Measurements from ENCODE around the gene ERGIC2.
"Not testable (repeated sequence)": the region's sequence is repeated elsewhere in the genome, so short reads cannot be mapped to it uniquely, and the experiment has no call there.

The ERGIC2 gene

GRCh38 chr12:29402437-29402836 lies 21.5 kb upstream of the ERGIC2 start:
- H3K36me3 ChIP-seq (ENCODE audit: control insufficient read depth, insufficient read depth, low read length): no peaks in the 10 kb centered on the region
- H3K9me3 ChIP-seq (ENCODE audit: control insufficient read depth, insufficient read depth, low read length): no peaks in the 10 kb centered on the region
- H3K4me1 ChIP-seq (ENCODE audit: control insufficient read depth, insufficient read depth, low read length): no peaks in the 10 kb centered on the region
- H3K27me3 ChIP-seq (ENCODE audit: control insufficient read depth, insufficient read depth, low read length): no peaks in the 10 kb centered on the region
- no peak overlapping the region for H3K9ac ChIP-seq (ENCODE audit: low read depth, low read length)
- no peak overlapping the region for H3K4me3 ChIP-seq (ENCODE audit: low read depth, low read length)

DNA sequence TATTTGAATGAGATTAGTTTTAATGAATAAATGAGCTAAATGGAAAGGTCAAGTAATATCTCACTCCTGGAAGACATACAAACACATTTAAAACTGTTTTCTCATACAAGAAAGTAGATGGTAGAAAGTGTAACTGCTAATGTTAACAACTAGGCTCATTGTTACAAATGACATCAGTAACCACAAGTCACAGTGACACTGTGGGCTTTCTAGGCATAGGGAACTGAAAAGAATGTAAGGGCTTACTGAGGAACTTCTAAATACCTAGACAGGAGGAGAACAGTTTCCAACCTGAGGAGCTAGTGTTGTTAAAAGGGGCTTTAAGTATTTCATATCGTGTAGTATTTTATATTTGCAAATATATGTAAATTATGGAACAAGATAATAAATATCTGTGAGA lies 17.5 kb upstream of the ERGIC2 start:
- Histone ChIP-seq H3K27me3 (ENCODE audit: control insufficient read depth, insufficient read depth, low read length) (no peaks in the 10 kb centered on the region), H3K4me1 (ENCODE audit: control insufficient read depth, insufficient read depth, low read length) (no peaks in the 10 kb centered on the region)

DNA sequence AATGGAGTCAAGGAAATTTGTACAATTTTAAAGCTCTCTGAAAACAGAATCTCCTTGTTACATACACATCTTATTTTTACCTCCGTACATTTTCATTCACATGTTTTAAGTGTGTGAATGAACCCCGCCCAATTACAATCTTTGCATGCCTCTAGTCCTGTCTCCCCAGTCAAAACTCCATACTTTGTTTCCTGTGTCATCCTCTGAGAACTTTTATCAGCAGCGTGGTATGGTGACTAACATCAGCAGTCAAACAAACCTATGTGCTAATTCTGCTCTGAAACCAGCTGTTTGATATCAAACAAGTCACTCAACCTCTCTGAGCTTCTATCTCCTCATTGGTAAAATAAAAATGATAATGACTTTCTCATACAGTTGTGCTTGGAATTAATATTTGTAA lies 15.8 kb upstream of the ERGIC2 start:
- H3K9me3 ChIP-seq (ENCODE audit: control insufficient read depth, insufficient read depth, low read length): no peaks in the 10 kb centered on the region
- H3K9ac ChIP-seq (ENCODE audit: low read depth, low read length): no peak overlapping the region
- H3K27me3 ChIP-seq (ENCODE audit: control insufficient read depth, insufficient read depth, low read length): no peaks in the 10 kb centered on the region
- H3K4me1 ChIP-seq (ENCODE audit: control insufficient read depth, insufficient read depth, low read length): no peaks in the 10 kb centered on the region
- no peak overlapping the region for H3K4me3 ChIP-seq (ENCODE audit: low read depth, low read length)
- H3K36me3 ChIP-seq (ENCODE audit: control insufficient read depth, insufficient read depth, low read length): no peaks in the 10 kb centered on the region

More for the DNA sequence above, 17.5 kb upstream of the ERGIC2 start:
- Histone ChIP-seq H3K9me3 (ENCODE audit: control insufficient read depth, insufficient read depth, low read length) (no peaks in the 10 kb centered on the region), H3K36me3 (ENCODE audit: control insufficient read depth, insufficient read depth, low read length) (no peaks in the 10 kb centered on the region), H3K9ac (ENCODE audit: low read depth, low read length) (no peak overlapping the region), H3K4me3 (ENCODE audit: low read depth, low read length) (no peak overlapping the region)

DNA sequence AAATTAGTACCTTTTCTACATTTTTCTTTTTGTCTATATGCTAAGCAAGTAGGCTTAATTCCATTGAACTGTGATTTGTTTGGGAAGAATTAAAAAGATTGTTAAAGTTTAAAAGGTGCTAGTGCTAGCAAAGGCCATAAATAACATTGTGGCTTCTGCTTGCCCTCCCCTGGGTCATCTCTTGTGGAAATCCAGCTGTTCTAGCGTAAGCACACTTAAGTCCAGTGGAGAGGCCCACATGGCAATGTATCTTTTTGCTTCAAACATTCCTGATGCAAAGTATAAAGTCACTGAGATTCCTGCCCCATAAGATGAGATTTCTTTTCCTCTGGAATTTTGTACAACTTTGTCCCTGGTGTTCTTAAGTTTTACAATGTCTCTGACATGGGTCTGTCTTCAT lies 14.4 kb upstream of the ERGIC2 start:
- Histone ChIP-seq H3K4me3 (ENCODE audit: low read depth, low read length) (no peak overlapping the region), H3K9ac (ENCODE audit: low read depth, low read length) (no peak overlapping the region), H3K27me3 (ENCODE audit: control insufficient read depth, insufficient read depth, low read length) (no peaks in the 10 kb centered on the region), H3K4me1 (ENCODE audit: control insufficient read depth, insufficient read depth, low read length) (no peaks in the 10 kb centered on the region), H3K9me3 (ENCODE audit: control insufficient read depth, insufficient read depth, low read length) (no peaks in the 10 kb centered on the region), H3K36me3 (ENCODE audit: control insufficient read depth, insufficient read depth, low read length) (no peaks in the 10 kb centered on the region)

GRCh38 chr12:29390419-29390818 lies 9.4 kb upstream of the ERGIC2 start:
- H3K27me3 ChIP-seq (ENCODE audit: control insufficient read depth, insufficient read depth, low read length); H3K4me3 ChIP-seq (ENCODE audit: low read depth, low read length); H3K9me3 ChIP-seq (ENCODE audit: control insufficient read depth, insufficient read depth, low read length); H3K9ac ChIP-seq (ENCODE audit: low read depth, low read length); H3K4me1 ChIP-seq (ENCODE audit: control insufficient read depth, insufficient read depth, low read length); H3K36me3 ChIP-seq (ENCODE audit: control insufficient read depth, insufficient read depth, low read length): not testable (repeated sequence)

- Histone ChIP-seq H3K4me3 (ENCODE audit: low read depth, low read length) (no peak overlapping the region), H3K9me3 (ENCODE audit: control insufficient read depth, insufficient read depth, low read length) (no peaks in the 10 kb centered on the region), H3K27me3 (ENCODE audit: control insufficient read depth, insufficient read depth, low read length) (no peaks in the 10 kb centered on the region), H3K36me3 (ENCODE audit: control insufficient read depth, insufficient read depth, low read length) (no peaks in the 10 kb centered on the region), H3K4me1 (ENCODE audit: control insufficient read depth, insufficient read depth, low read length) (no peaks in the 10 kb centered on the region), H3K9ac (ENCODE audit: low read depth, low read length) (no peak overlapping the region)
Observed at GRCh38 chr12:29389295-29389919, 8.4 kb upstream of the ERGIC2 start.

DNA sequence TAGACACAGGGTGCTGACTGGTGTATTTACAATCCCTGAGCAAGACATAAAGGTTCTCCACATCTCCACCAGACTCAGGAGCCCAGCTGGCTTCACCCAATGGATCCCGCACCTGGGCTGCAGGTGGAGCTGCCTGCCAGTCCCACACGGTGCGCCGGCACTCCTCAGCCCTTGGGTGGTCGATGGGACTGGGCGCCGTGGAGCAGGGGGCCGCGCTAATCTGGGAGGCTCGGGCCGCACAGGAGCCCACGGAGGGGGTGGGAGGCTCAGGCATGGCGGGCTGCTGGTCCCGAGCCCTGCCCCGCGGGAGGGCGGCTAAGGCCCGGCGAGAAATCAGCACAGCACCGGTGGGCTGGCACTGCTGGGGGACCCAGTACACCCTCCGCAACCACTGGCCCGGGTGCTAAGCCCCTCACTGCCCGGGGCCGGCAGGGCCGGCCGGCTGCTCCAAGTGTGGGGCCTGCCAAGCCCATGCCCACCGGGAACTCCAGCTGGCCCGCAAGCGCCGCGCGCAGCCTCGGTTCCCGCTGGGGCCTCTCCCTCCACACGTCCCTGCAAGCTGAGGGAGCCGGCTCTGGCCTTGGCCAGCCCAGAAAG lies 5.2 kb upstream of the ERGIC2 start:
- H3K27me3 ChIP-seq (ENCODE audit: control insufficient read depth, insufficient read depth, low read length); H3K9me3 ChIP-seq (ENCODE audit: control insufficient read depth, insufficient read depth, low read length); H3K36me3 ChIP-seq (ENCODE audit: control insufficient read depth, insufficient read depth, low read length); H3K9ac ChIP-seq (ENCODE audit: low read depth, low read length); H3K4me1 ChIP-seq (ENCODE audit: control insufficient read depth, insufficient read depth, low read length); H3K4me3 ChIP-seq (ENCODE audit: low read depth, low read length): not testable (repeated sequence)

GRCh38 chr12:29385194-29385593 lies 4.2 kb upstream of the ERGIC2 start:
- not testable (repeated sequence) for H3K27me3 ChIP-seq (ENCODE audit: control insufficient read depth, insufficient read depth, low read length); H3K4me1 ChIP-seq (ENCODE audit: control insufficient read depth, insufficient read depth, low read length); H3K36me3 ChIP-seq (ENCODE audit: control insufficient read depth, insufficient read depth, low read length); H3K9ac ChIP-seq (ENCODE audit: low read depth, low read length); H3K4me3 ChIP-seq (ENCODE audit: low read depth, low read length); H3K9me3 ChIP-seq (ENCODE audit: control insufficient read depth, insufficient read depth, low read length)

DNA sequence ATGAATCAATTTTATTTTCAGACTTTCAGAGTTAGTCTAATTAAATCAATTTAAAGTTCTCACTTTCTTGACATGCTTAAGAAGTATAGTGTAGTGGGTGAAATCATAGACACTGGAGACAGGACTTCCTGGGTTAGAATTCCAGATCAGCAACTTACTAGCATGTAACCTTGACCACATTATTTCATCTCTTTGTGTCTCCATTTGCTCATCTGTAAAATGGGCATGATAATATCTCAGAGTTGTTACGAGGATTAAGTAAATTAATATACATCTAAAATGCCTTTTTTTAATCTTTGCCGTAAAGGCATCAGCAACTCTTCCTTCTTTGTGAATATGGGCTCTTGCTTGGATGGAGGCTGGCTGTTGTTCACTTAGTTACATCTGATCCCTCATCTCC lies 1.3 kb upstream of the ERGIC2 start:
- Histone ChIP-seq H3K4me1 (ENCODE audit: control insufficient read depth, insufficient read depth, low read length) (no peaks in the 10 kb centered on the region), H3K9ac (ENCODE audit: low read depth, low read length) (no peak overlapping the region), H3K9me3 (ENCODE audit: control insufficient read depth, insufficient read depth, low read length) (no peaks in the 10 kb centered on the region), H3K27me3 (ENCODE audit: control insufficient read depth, insufficient read depth, low read length) (no peaks in the 10 kb centered on the region), H3K36me3 (ENCODE audit: control insufficient read depth, insufficient read depth, low read length) (no peaks in the 10 kb centered on the region), H3K4me3 (ENCODE audit: low read depth, low read length) (no peak overlapping the region)

DNA sequence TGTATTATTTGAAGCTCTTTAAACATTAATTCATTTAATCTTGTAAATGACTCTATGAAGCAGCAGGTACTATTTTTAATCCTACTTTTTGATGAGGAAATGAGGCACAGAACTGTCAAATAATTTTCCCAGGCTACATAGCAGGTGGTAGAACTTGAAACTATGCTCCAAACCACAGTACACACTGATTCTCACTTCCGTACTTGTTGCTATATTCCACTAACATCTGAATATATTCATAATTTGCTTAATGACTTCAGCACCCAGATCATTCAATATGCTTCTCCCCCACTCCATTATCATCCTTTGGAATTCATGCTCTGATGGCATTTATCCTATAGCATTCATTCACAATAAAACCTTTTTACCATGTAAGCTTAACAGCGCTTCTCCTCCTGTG lies 4.9 kb downstream of the ERGIC2 start:
- Histone ChIP-seq H3K4me1 (ENCODE audit: control insufficient read depth, insufficient read depth, low read length) (no peaks in the 10 kb centered on the region), H3K9me3 (ENCODE audit: control insufficient read depth, insufficient read depth, low read length) (no peaks in the 10 kb centered on the region), H3K9ac (ENCODE audit: low read depth, low read length) (no peak overlapping the region), H3K36me3 (ENCODE audit: control insufficient read depth, insufficient read depth, low read length) (no peaks in the 10 kb centered on the region), H3K4me3 (ENCODE audit: low read depth, low read length) (no peak overlapping the region), H3K27me3 (ENCODE audit: control insufficient read depth, insufficient read depth, low read length) (no peaks in the 10 kb centered on the region)

DNA sequence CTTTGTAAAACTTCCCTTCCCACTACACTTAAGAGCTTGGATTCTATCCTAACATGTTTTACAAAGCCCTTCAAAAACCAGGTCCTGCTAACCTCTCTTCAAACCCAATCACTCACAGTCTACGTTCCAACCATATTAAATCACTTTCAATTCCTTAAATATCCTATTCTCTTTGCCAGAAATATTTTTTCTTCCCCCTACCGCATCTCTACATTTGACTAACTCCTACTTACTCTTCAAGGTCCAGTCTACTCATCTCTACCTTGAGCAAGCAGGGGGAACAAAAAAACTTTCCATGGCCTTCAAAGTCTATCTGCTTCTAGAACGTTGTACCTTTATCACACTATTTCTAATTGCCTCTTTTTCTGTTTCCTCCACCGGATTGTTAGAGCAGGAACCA lies 6.1 kb downstream of the ERGIC2 start:
- no peak overlapping the region for H3K9ac ChIP-seq (ENCODE audit: low read depth, low read length)
- H3K9me3 ChIP-seq (ENCODE audit: control insufficient read depth, insufficient read depth, low read length): no peaks in the 10 kb centered on the region
- H3K36me3 ChIP-seq (ENCODE audit: control insufficient read depth, insufficient read depth, low read length): no peaks in the 10 kb centered on the region
- no peaks in the 10 kb centered on the region for H3K4me1 ChIP-seq (ENCODE audit: control insufficient read depth, insufficient read depth, low read length)
- H3K4me3 ChIP-seq (ENCODE audit: low read depth, low read length): no peak overlapping the region
- H3K27me3 ChIP-seq (ENCODE audit: control insufficient read depth, insufficient read depth, low read length): no peaks in the 10 kb centered on the region

DNA sequence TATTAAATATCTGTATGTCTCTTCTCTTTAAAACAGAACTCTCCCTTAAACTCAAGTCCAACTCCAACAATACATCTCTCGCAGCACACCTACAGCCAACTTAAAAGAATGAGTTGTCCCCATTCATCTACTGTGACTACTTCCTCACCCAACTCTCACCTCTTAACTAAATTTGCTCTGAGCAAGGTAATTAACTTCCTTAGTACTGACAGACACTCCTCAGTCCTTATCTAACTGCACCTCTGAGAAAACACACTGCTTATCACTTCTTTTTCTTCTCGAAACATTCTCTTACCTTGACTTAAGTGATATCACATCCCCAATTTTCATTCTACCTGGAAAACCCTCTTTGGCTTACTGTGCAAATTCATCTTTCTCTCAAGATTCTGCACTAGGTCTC lies 7.0 kb downstream of the ERGIC2 start:
- H3K4me3 ChIP-seq (ENCODE audit: low read depth, low read length): no peak overlapping the region
- no peak overlapping the region for H3K9ac ChIP-seq (ENCODE audit: low read depth, low read length)
- H3K9me3 ChIP-seq (ENCODE audit: control insufficient read depth, insufficient read depth, low read length): no peaks in the 10 kb centered on the region
- H3K4me1 ChIP-seq (ENCODE audit: control insufficient read depth, insufficient read depth, low read length): no peaks in the 10 kb centered on the region
- H3K36me3 ChIP-seq (ENCODE audit: control insufficient read depth, insufficient read depth, low read length): no peaks in the 10 kb centered on the region
- H3K27me3 ChIP-seq (ENCODE audit: control insufficient read depth, insufficient read depth, low read length): no peaks in the 10 kb centered on the region

Measured in iPS-15b (cell line).